Loucy (cell line): Measurements from ENCODE around the gene DACH1.

Experiments used
- CTCF ChIP-seq: fragments of 200-600 bp; sonication (generic); conservative IDR thresholded peaks from 2 replicates; pipeline ENCODE4 v1.5.1; 2014; ENCODE audit warnings: mild to moderate bottlenecking, antibody characterized with exemption, low read length
- EZH2phosphoT487 ChIP-seq: fragments of 200-600 bp; IDR thresholded peaks from 2 replicates; pipeline ENCODE4 v1.6.1; 2018; ENCODE audit warnings: antibody characterized with exemption, mild to moderate bottlenecking, moderate library complexity, borderline replicate concordance

- TF ChIP-seq CTCF = no peak
- no peak for TF ChIP-seq EZH2phosphoT487
Observed at GRCh38 chr13:71457645-71458044, 409.4 kb downstream of the DACH1 start.
